H9 (cell line): Measurements from ENCODE around the gene DSE. TPM values are rescaled to one million over a fixed set of nuclear protein-coding genes. Genes with fewer than 3 reads are reported as not detected.

Source experiments
- DNase-seq: peaks from one replicate; pipeline ENCODE4 v3.0.0-alpha.2; 2017
- H2AFZ ChIP-seq: one replicate; pipeline ENCODE4 v1.6.1; 2013; ENCODE audit warnings: mild to moderate bottlenecking, low read length, control low read depth, moderate library complexity
- H2AK5ac ChIP-seq: 2 replicates; pipeline ENCODE4 v1.6.1; 2013; ENCODE audit warnings: low read length, control low read depth, mixed read lengths; ENCODE audit not compliant: insufficient read length
- H2BK120ac ChIP-seq: one replicate; pipeline ENCODE4 v1.6.1; 2013; ENCODE audit warnings: low read depth, mild to moderate bottlenecking, low read length, control low read depth, inconsistent platforms; ENCODE audit not compliant: poor library complexity, severe bottlenecking
- H2BK12ac ChIP-seq: 2 replicates; pipeline ENCODE4 v1.6.1; 2013; ENCODE audit warnings: low read length, control low read depth, mixed read lengths, low read depth; ENCODE audit not compliant: insufficient read length
- H2BK15ac ChIP-seq: 2 replicates; pipeline ENCODE4 v1.6.1; 2013; ENCODE audit warnings: low read depth, low read length, control low read depth
- H2BK20ac ChIP-seq: one replicate; pipeline ENCODE4 v1.6.1; 2013; ENCODE audit warnings: low read depth, mild to moderate bottlenecking, low read length, control low read depth, inconsistent platforms; ENCODE audit not compliant: poor library complexity, severe bottlenecking
- H2BK5ac ChIP-seq: 2 replicates; pipeline ENCODE4 v1.6.1; 2013; ENCODE audit warnings: low read length, control low read depth, mixed read lengths; ENCODE audit not compliant: insufficient read length
- H3K14ac ChIP-seq: 2 replicates; pipeline ENCODE4 v1.6.1; 2013; ENCODE audit warnings: low read length, control low read depth; ENCODE audit not compliant: insufficient read depth
- H3K18ac ChIP-seq: 2 replicates; pipeline ENCODE4 v1.6.1; 2013; ENCODE audit warnings: low read depth, mild to moderate bottlenecking, mixed read lengths, low read length, control low read depth; ENCODE audit not compliant: insufficient read length
- H3K23ac ChIP-seq: 2 replicates; pipeline ENCODE4 v1.6.1; 2013; ENCODE audit warnings: low read length, control low read depth, mixed read lengths, low read depth; ENCODE audit not compliant: insufficient read length
- H3K23me2 ChIP-seq: 2 replicates; pipeline ENCODE4 v1.6.1; 2013; ENCODE audit warnings: low read depth, mild to moderate bottlenecking, mixed read lengths, low read length, control low read depth; ENCODE audit not compliant: insufficient read length, poor library complexity, severe bottlenecking
- H3K27ac ChIP-seq: 2 replicates; pipeline ENCODE4 v1.5.1; 2013; ENCODE audit warnings: low read length, control low read depth, mixed read lengths, low read depth; ENCODE audit not compliant: insufficient read length
- H3K27me3 ChIP-seq: 2 replicates; pipeline ENCODE4 v1.6.1; 2013; ENCODE audit warnings: low read length, control low read depth, inconsistent platforms; ENCODE audit not compliant: insufficient read depth
- H3K4ac ChIP-seq: 2 replicates; pipeline ENCODE4 v1.6.1; 2013; ENCODE audit warnings: low read depth, mild to moderate bottlenecking, control low read depth, inconsistent platforms, low read length, moderate library complexity
- H3K4me1 ChIP-seq: 2 replicates; pipeline ENCODE4 v1.6.1; 2013; ENCODE audit warnings: low read length, control low read depth, inconsistent platforms; ENCODE audit not compliant: insufficient read depth
- H3K4me2 ChIP-seq: 2 replicates; pipeline ENCODE4 v1.6.1; 2013; ENCODE audit warnings: low read length, control low read depth, mixed read lengths; ENCODE audit not compliant: insufficient read length, insufficient read depth
- H3K56ac ChIP-seq: 2 replicates; pipeline ENCODE4 v1.6.1; 2013; ENCODE audit warnings: low read depth, mild to moderate bottlenecking, mixed read lengths, low read length, control low read depth; ENCODE audit not compliant: insufficient read length
- H3K79me1 ChIP-seq: 2 replicates; pipeline ENCODE4 v1.6.1; 2013; ENCODE audit warnings: low read depth, mild to moderate bottlenecking, moderate library complexity, low read length, control low read depth, inconsistent platforms; ENCODE audit not compliant: insufficient read depth, poor library complexity, severe bottlenecking
- H3K79me2 ChIP-seq: 2 replicates; pipeline ENCODE4 v1.6.1; 2013; ENCODE audit warnings: low read length, control low read depth, inconsistent platforms; ENCODE audit not compliant: insufficient read depth
- H3K9ac ChIP-seq: 2 replicates; pipeline ENCODE4 v1.6.1; 2013; ENCODE audit warnings: low read length, control low read depth, mixed read lengths; ENCODE audit not compliant: insufficient read length; ENCODE audit errors: extremely low read depth
- H3K9me3 ChIP-seq: one replicate; pipeline ENCODE4 v1.6.1; 2013; ENCODE audit warnings: low read depth, low read length, inconsistent platforms; ENCODE audit not compliant: control insufficient read depth
- H3T11ph ChIP-seq: one replicate; pipeline ENCODE4 v1.6.1; 2013; ENCODE audit warnings: mild to moderate bottlenecking, low read length, control low read depth, inconsistent platforms
- H4K20me1 ChIP-seq: one replicate; pipeline ENCODE4 v1.6.1; 2013; ENCODE audit not compliant: control insufficient read depth, insufficient read length, insufficient read depth
- H4K5ac ChIP-seq: 2 replicates; pipeline ENCODE4 v1.6.1; 2013; ENCODE audit warnings: low read depth, mild to moderate bottlenecking, mixed read lengths, low read length, control low read depth; ENCODE audit not compliant: insufficient read length
- H4K8ac ChIP-seq: replicated peaks from 2 replicates; pipeline ENCODE4 v1.6.1; 2013; ENCODE audit warnings: low read length, control low read depth, mixed read lengths, low read depth; ENCODE audit not compliant: insufficient read length
- H4K91ac ChIP-seq: 2 replicates; pipeline ENCODE4 v1.6.1; 2013; ENCODE audit warnings: low read depth, mild to moderate bottlenecking, moderate library complexity, mixed read lengths, low read length, control low read depth; ENCODE audit not compliant: insufficient read length
- H3K27ac Mint-ChIP-seq, 3 experiments: 2 replicates in 2 of 3; 3 replicates in 1 of 3; pipeline ENCODE4 v1.8.0; 2020 to 2021; ENCODE audit warnings: mixed read lengths in 3 of 3, mild to moderate bottlenecking in 1 of 3, moderate library complexity in 1 of 3
- H3K27me3 Mint-ChIP-seq: 2 replicates; pipeline ENCODE4 v1.8.0; 2021; ENCODE audit warnings: low read depth, mild to moderate bottlenecking, moderate library complexity, mixed read lengths
- H3K36me3 Mint-ChIP-seq, 3 experiments: 2 replicates in 2 of 3; 3 replicates in 1 of 3; pipeline ENCODE4 v1.8.0; 2020 to 2021; ENCODE audit warnings: low read depth in 3 of 3, mixed read lengths in 3 of 3; ENCODE audit not compliant: insufficient read depth in 1 of 3
- H3K4me1 Mint-ChIP-seq, 2 experiments: 2 replicates each; pipeline ENCODE4 v1.8.0; 2020; ENCODE audit warnings: mixed read lengths in 2 of 2
- H3K4me3 Mint-ChIP-seq, 2 experiments: 2 replicates in 1 of 2; 3 replicates in 1 of 2; pipeline ENCODE4 v1.8.0; 2020 to 2021; ENCODE audit warnings: mild to moderate bottlenecking in 2 of 2, mixed read lengths in 2 of 2, moderate library complexity in 1 of 2
- H3K9me3 Mint-ChIP-seq, 2 experiments: 2 replicates in 1 of 2; 3 replicates in 1 of 2; pipeline ENCODE4 v1.8.0; 2020; ENCODE audit warnings: mild to moderate bottlenecking in 2 of 2, mixed read lengths in 2 of 2, moderate library complexity in 1 of 2
- total RNA-seq: library from RNA; stranded (reverse); gene quantifications from 2 replicates; pipeline ENCODE4 v1.2.1, GENCODE V29; 2021
- TF ChIP-seq, protein P1 (sequence below): fragments of 200-600 bp; sonication (generic); conservative IDR thresholded peaks from 3 replicates; pipeline ENCODE4 v1.8.0; 2021; ENCODE audit warnings: antibody characterized with exemption, mild to moderate bottlenecking

DSE gene
- total RNA-seq, 1 experiment from 2014 or later = 45.6 TPM

DNA sequence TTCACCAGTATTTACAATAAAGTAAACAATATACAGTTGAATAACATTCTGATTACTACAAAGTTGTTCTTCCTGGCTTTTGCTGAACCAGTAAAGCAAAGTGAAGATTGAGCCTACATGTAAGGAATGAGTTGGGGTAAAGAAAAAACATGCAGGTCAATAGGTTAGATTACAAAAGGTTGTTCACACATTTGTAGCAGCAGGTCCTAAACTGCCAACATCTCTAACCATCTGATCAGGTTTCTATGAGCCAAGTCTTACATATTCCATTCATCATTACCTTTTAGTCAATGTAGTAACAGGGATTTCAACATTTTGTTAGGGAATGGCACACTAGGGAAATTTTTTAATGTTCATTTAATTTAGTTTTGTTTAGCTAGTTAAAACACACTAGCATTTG is 81.2 kb downstream of the DSE start:
- Histone ChIP-seq H4K91ac (no peak overlapping the region), H3K18ac (no peak overlapping the region), H3K4me1 (no peaks in the 10 kb centered on the region), H4K20me1 (no peaks in the 10 kb centered on the region), H2BK15ac (no peak overlapping the region), H2BK5ac (no peak overlapping the region), H3K56ac (no peak overlapping the region), H3K23ac (no peak overlapping the region), H3K27me3 (no peaks in the 10 kb centered on the region), H3K9ac (no peak overlapping the region), H2AFZ (no peak overlapping the region), H3K23me2 (no peaks in the 10 kb centered on the region), H2BK120ac (no peak overlapping the region), H4K8ac (no peak overlapping the region), H3K14ac (no peak overlapping the region), H3K27ac (no peak overlapping the region), H3K79me2 (no peaks in the 10 kb centered on the region), H2BK20ac (no peak overlapping the region), H3T11ph (no peak overlapping the region), H3K79me1 (no peaks in the 10 kb centered on the region), H3K4ac (no peak overlapping the region), H2BK12ac (no peak overlapping the region), H4K5ac (no peak overlapping the region), H3K9me3 (no peaks in the 10 kb centered on the region), H2AK5ac (no peak overlapping the region), H3K4me2 (no peak overlapping the region)
- Mint-ChIP-seq H3K27me3 (no peaks in the 10 kb centered on the region; the same call in 1 of the 2 replicates), H3K4me1 (peaks cover 2 to 4% of the 10 kb centered on the region in 2 experiments; a peak in 2 of 4 replicates), H3K27ac (no peak overlapping the region), H3K36me3 (no peaks in the 10 kb centered on the region), H3K9me3 (no peaks in the 10 kb centered on the region), H3K4me3 (no peak overlapping the region)
- TF ChIP-seq, protein P1, sequence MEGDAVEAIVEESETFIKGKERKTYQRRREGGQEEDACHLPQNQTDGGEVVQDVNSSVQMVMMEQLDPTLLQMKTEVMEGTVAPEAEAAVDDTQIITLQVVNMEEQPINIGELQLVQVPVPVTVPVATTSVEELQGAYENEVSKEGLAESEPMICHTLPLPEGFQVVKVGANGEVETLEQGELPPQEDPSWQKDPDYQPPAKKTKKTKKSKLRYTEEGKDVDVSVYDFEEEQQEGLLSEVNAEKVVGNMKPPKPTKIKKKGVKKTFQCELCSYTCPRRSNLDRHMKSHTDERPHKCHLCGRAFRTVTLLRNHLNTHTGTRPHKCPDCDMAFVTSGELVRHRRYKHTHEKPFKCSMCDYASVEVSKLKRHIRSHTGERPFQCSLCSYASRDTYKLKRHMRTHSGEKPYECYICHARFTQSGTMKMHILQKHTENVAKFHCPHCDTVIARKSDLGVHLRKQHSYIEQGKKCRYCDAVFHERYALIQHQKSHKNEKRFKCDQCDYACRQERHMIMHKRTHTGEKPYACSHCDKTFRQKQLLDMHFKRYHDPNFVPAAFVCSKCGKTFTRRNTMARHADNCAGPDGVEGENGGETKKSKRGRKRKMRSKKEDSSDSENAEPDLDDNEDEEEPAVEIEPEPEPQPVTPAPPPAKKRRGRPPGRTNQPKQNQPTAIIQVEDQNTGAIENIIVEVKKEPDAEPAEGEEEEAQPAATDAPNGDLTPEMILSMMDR = no peak
- DNase-seq = no peak
